Subcutaneous abdominal adipose tissue (tissue), 5 donors: ENCODE results near the gene CDC42BPB.
A peak's percentile ranks its signal among the peaks of the same experiment; 100 is the strongest.

Source experiments
- H3K27ac ChIP-seq: one replicate; pipeline ENCODE4 v1.7.0; 2013; ENCODE audit warnings: low read depth, mild to moderate bottlenecking, inconsistent platforms, low read length, moderate library complexity
- H3K27me3 ChIP-seq, 5 donors: one replicate each; pipeline ENCODE4 v1.7.0; 2013; ENCODE audit warnings: low read length in 5 of 5, inconsistent platforms in 1 of 5; ENCODE audit not compliant: control insufficient read depth in 5 of 5, insufficient read depth in 4 of 5
- H3K36me3 ChIP-seq, 5 donors: one replicate each; pipeline ENCODE4 v1.7.0; 2013; ENCODE audit warnings: low read length in 5 of 5; ENCODE audit not compliant: control insufficient read depth in 5 of 5, insufficient read depth in 5 of 5
- H3K4me1 ChIP-seq, 5 donors: one replicate each; pipeline ENCODE4 v1.7.0; 2013; ENCODE audit warnings: low read length in 5 of 5, mild to moderate bottlenecking in 3 of 5, moderate library complexity in 1 of 5; ENCODE audit not compliant: control insufficient read depth in 5 of 5, insufficient read depth in 5 of 5
- H3K4me3 ChIP-seq, 5 donors: one replicate each; pipeline ENCODE4 v1.7.0; 2013; ENCODE audit warnings: low read length in 5 of 5, low read depth in 1 of 5
- H3K9ac ChIP-seq, 5 donors: one replicate each; pipeline ENCODE4 v1.7.0; 2013; ENCODE audit warnings: low read length in 5 of 5, mild to moderate bottlenecking in 4 of 5, moderate library complexity in 3 of 5
- H3K9me3 ChIP-seq, 5 donors: one replicate each; pipeline ENCODE4 v1.7.0; 2013; ENCODE audit warnings: low read length in 5 of 5; ENCODE audit not compliant: control insufficient read depth in 5 of 5
- donor health status: healthy.
- donor health status: healthy.
- donor health status: healthy.
- donor health status: healthy.
- donor health status: healthy.

CDC42BPB gene

GRCh38 chr14:102913341-102914211 is 143.8 kb downstream of the CDC42BPB start:
- no peaks in the 10 kb centered on the region for H3K9me3 ChIP-seq
- H3K9ac ChIP-seq: no peak overlapping the region
- H3K27ac ChIP-seq: no peak overlapping the region
- H3K36me3 ChIP-seq: peaks cover 0 to 7% (median 0%) of the 10 kb centered on the region in 5 donors
- peaks cover 0 to 30% (median 15%) of the 10 kb centered on the region in 5 donors for H3K4me1 ChIP-seq
- no peak overlapping the region for H3K4me3 ChIP-seq
- no peaks in the 10 kb centered on the region for H3K27me3 ChIP-seq

GRCh38 chr14:102911991-102912761 is 145.2 kb downstream of the CDC42BPB start:
- Histone ChIP-seq H3K36me3 (peaks cover 0 to 18% (median 7%) of the 10 kb centered on the region in 5 donors), H3K4me1 (peaks cover 0 to 30% (median 15%) of the 10 kb centered on the region in 5 donors), H3K27me3 (no peaks in the 10 kb centered on the region)

GRCh38 chr14:102911541-102911951 is 145.8 kb downstream of the CDC42BPB start:
- Histone ChIP-seq H3K27ac (no peak overlapping the region), H3K4me1 (peaks cover 0 to 30% (median 15%) of the 10 kb centered on the region in 5 donors), H3K9me3 (no peaks in the 10 kb centered on the region), H3K9ac (no peak overlapping the region), H3K36me3 (peaks cover 0 to 24% (median 13%) of the 10 kb centered on the region in 5 donors), H3K27me3 (no peaks in the 10 kb centered on the region), H3K4me3 (no peak overlapping the region)

More at GRCh38 chr14:102911991-102912761, 145.2 kb downstream of the CDC42BPB start:
- Histone ChIP-seq H3K9me3 (no peaks in the 10 kb centered on the region), H3K9ac (no peak overlapping the region), H3K27ac (no peak overlapping the region), H3K4me3 (no peak overlapping the region)

- Histone ChIP-seq H3K4me1 (peaks cover 0 to 30% (median 15%) of the 10 kb centered on the region in 5 donors), H3K27me3 (no peaks in the 10 kb centered on the region), H3K27ac (no peak overlapping the region), H3K9ac (peak overlapping the region in 1 of 5 donors; percentile 11), H3K4me3 (no peak overlapping the region), H3K36me3 (peaks cover 0 to 29% (median 17%) of the 10 kb centered on the region in 5 donors), H3K9me3 (no peaks in the 10 kb centered on the region)
Measured at GRCh38 chr14:102910442-102910841, 146.9 kb downstream of the CDC42BPB start.

GRCh38 chr14:102909911-102910310 is 147.4 kb downstream of the CDC42BPB start:
- no peak overlapping the region for H3K4me3 ChIP-seq
- H3K36me3 ChIP-seq: peaks cover 0 to 35% (median 23%) of the 10 kb centered on the region in 5 donors
- peak overlapping the region in 1 of 5 donors; percentile 11 for H3K9ac ChIP-seq
- H3K27ac ChIP-seq: no peak overlapping the region
- peaks cover 0 to 30% (median 15%) of the 10 kb centered on the region in 5 donors for H3K4me1 ChIP-seq
- no peaks in the 10 kb centered on the region for H3K9me3 ChIP-seq
- H3K27me3 ChIP-seq: no peaks in the 10 kb centered on the region

GRCh38 chr14:102909462-102909861 is 147.9 kb downstream of the CDC42BPB start:
- peaks cover 0 to 30% (median 15%) of the 10 kb centered on the region in 5 donors for H3K4me1 ChIP-seq
- H3K4me3 ChIP-seq: no peak overlapping the region
- no peak overlapping the region for H3K27ac ChIP-seq
- H3K27me3 ChIP-seq: no peaks in the 10 kb centered on the region
- H3K9me3 ChIP-seq: no peaks in the 10 kb centered on the region
- no peak overlapping the region for H3K9ac ChIP-seq
- H3K36me3 ChIP-seq: peaks cover 0 to 36% (median 23%) of the 10 kb centered on the region in 5 donors

- H3K4me1 ChIP-seq: peaks cover 0 to 30% (median 15%) of the 10 kb centered on the region in 5 donors
- no peaks in the 10 kb centered on the region for H3K27me3 ChIP-seq
- H3K4me3 ChIP-seq: no peak overlapping the region
- no peaks in the 10 kb centered on the region for H3K9me3 ChIP-seq
- H3K27ac ChIP-seq: no peak overlapping the region
- no peak overlapping the region for H3K9ac ChIP-seq
- H3K36me3 ChIP-seq: peaks cover 0 to 39% (median 27%) of the 10 kb centered on the region in 5 donors
Measured at GRCh38 chr14:102908766-102909455, 148.4 kb downstream of the CDC42BPB start.

- Histone ChIP-seq H3K36me3 (peaks cover 0 to 47% (median 33%) of the 10 kb centered on the region in 5 donors), H3K4me1 (peaks cover 0 to 30% (median 15%) of the 10 kb centered on the region in 5 donors), H3K27me3 (no peaks in the 10 kb centered on the region), H3K4me3 (no peak overlapping the region), H3K9ac (no peak overlapping the region), H3K9me3 (no peaks in the 10 kb centered on the region), H3K27ac (no peak overlapping the region)
Measured at GRCh38 chr14:102907980-102908730, 149.2 kb downstream of the CDC42BPB start.

GRCh38 chr14:102907303-102907844 is 150.0 kb downstream of the CDC42BPB start:
- Histone ChIP-seq H3K4me1 (peaks cover 0 to 29% (median 13%) of the 10 kb centered on the region in 5 donors), H3K36me3 (peaks cover 0 to 54% (median 33%) of the 10 kb centered on the region in 5 donors), H3K27ac (no peak overlapping the region)

More at GRCh38 chr14:102907303-102907844, 150.0 kb downstream of the CDC42BPB start:
- Histone ChIP-seq H3K27me3 (no peaks in the 10 kb centered on the region), H3K4me3 (no peak overlapping the region), H3K9ac (no peak overlapping the region), H3K9me3 (no peaks in the 10 kb centered on the region)
